K562 (cell line): ENCODE measurements around the gene UBASH3A. TPM values are rescaled to one million over a fixed set of nuclear protein-coding genes. Genes with fewer than 3 reads are reported as not detected.

Source experiments
- ATAC-seq: fragments of 200-7000 bp; cut with Tn5 transposase; 3 replicates; pipeline ENCODE4 v1.9.1; 2020; ENCODE audit warnings: moderate library complexity
- BruUV-seq: library from RNA; stranded (reverse); fragments of 400-500 nt; replicated peaks from 2 replicates; lab custom pipeline; 2021; lab: Mats Ljungman, UMichigan
- CTCF ChIA-PET: fragments of 300-600 bp; formaldehyde crosslinking; extraction: SDS; loops from one replicate; lab custom pipeline; 2021; ENCODE audit warnings: low intra/inter-chr PET ratio; lab: Yijun Ruan, JAX
- POLR2A ChIA-PET: fragments of 300-600, 350-650 bp; sonication (Branson Sonifier 250); formaldehyde crosslinking; extraction: SDS; loops from one replicate; lab custom pipeline; 2021; ENCODE audit warnings: antibody characterized with exemption, inconsistent platforms; lab: Yijun Ruan, JAX
- DNase-seq, 4 experiments: peaks; one replicate each; pipeline versions ENCODE4 v3.0.0 to v3.0.0-alpha.2; 2011 to 2018; ENCODE audit warnings: low spot score in 3 of 4, mixed read lengths in 3 of 4; ENCODE audit errors: extremely low read depth in 1 of 4
- FAIRE-seq: peaks from 2 replicates; lab custom pipeline; 2011; peaks lifted over from hg19 to GRCh38; lab: Jason Lieb, UNC
- H2AFZ ChIP-seq: 2 replicates; pipeline ENCODE4 v1.6.0; 2011; ENCODE audit warnings: low read depth, low read length, control low read depth, inconsistent platforms
- H3K27ac ChIP-seq: fragments of 200-600 bp; 3 replicates; pipeline ENCODE4 v1.8.0; 2011; ENCODE audit warnings: low read depth, mild to moderate bottlenecking, control low read depth, inconsistent platforms, low read length, moderate library complexity, mixed read lengths; ENCODE audit errors: extremely low read depth
- H3K27me3 ChIP-seq, 2 experiments: fragments of 300-600 bp in 1 of 2; 2 replicates in 1 of 2; 3 replicates in 1 of 2; pipeline versions ENCODE4 v1.6.0 to v1.8.0; 2011; ENCODE audit warnings: inconsistent platforms in 2 of 2, low read length in 2 of 2, mild to moderate bottlenecking in 1 of 2, mixed read lengths in 1 of 2, moderate library complexity in 1 of 2; ENCODE audit not compliant: control insufficient read depth in 2 of 2, insufficient read depth in 2 of 2
- H3K36me3 ChIP-seq: fragments of 300-600 bp; 3 replicates; pipeline ENCODE4 v1.8.0; 2011; ENCODE audit warnings: mild to moderate bottlenecking, low read length, inconsistent platforms; ENCODE audit not compliant: control insufficient read depth, insufficient read depth
- H3K4me1 ChIP-seq, 2 experiments: fragments of 200-600 bp in 1 of 2; replicated peaks in 1 of 2; 2 replicates in 1 of 2; 3 replicates in 1 of 2; pipeline versions ENCODE4 v1.5.1 to v1.8.0; 2011; ENCODE audit warnings: inconsistent platforms in 2 of 2, low read length in 2 of 2, mild to moderate bottlenecking in 1 of 2, mixed read lengths in 1 of 2, moderate library complexity in 1 of 2; ENCODE audit not compliant: control insufficient read depth in 2 of 2, insufficient read depth in 2 of 2
- H3K4me2 ChIP-seq: 2 replicates; pipeline ENCODE4 v1.6.1; 2011; ENCODE audit warnings: low read length, control low read depth, inconsistent platforms, mixed read lengths; ENCODE audit not compliant: insufficient read depth
- H3K4me3 ChIP-seq: fragments of 200-600 bp; sonication (generic), shearing (Covaris generic); 2 replicates; pipeline ENCODE4 v1.5.1; 2016; ENCODE audit warnings: control low read depth, inconsistent platforms
- H3K79me2 ChIP-seq: fragments of 200-600 bp; 3 replicates; pipeline ENCODE4 v1.8.0; 2011; ENCODE audit warnings: low read length, inconsistent platforms; ENCODE audit not compliant: control insufficient read depth, insufficient read depth
- H3K9ac ChIP-seq, 2 experiments: 2 replicates each; pipeline versions ENCODE4 v1.6.0 to v1.6.1; 2011; ENCODE audit warnings: low read depth in 2 of 2, low read length in 2 of 2, control low read depth in 1 of 2, inconsistent platforms in 1 of 2, mild to moderate bottlenecking in 1 of 2, mixed read lengths in 1 of 2; ENCODE audit not compliant: insufficient read depth in 1 of 2
- H3K9me1 ChIP-seq: one replicate; pipeline ENCODE4 v1.6.0; 2011; ENCODE audit warnings: inconsistent platforms, mild to moderate bottlenecking, low read length, moderate library complexity; ENCODE audit not compliant: control insufficient read depth, insufficient read depth
- H3K9me3 ChIP-seq: replicated peaks from 2 replicates; pipeline ENCODE4 v1.5.1; 2011; ENCODE audit warnings: low read depth, low read length, inconsistent platforms; ENCODE audit not compliant: control insufficient read depth, insufficient read depth
- H4K20me1 ChIP-seq: replicated peaks from 2 replicates; pipeline ENCODE4 v1.6.1; 2011; ENCODE audit warnings: low read length, inconsistent platforms, mixed read lengths; ENCODE audit not compliant: control insufficient read depth, insufficient read depth
- ADNP ChIP-seq: fragments of 200-800 bp; sonication (Bioruptor generic); IDR thresholded peaks from 2 replicates; pipeline ENCODE4 v1.6.1; 2016; ENCODE audit warnings: missing genetic modification characterization, missing compliant biosample characterization
- NCOR1 ChIP-seq: fragments of 450-650 bp; IDR thresholded peaks from 2 replicates; pipeline ENCODE4 v1.6.1; 2016; ENCODE audit warnings: mild to moderate bottlenecking, moderate library complexity
- SETDB1 ChIP-seq: IDR thresholded peaks from one replicate; pipeline ENCODE4 v1.6.1; 2012; ENCODE audit warnings: low read length, control low read depth, inconsistent platforms
- SIN3A ChIP-seq, 2 experiments: fragments of 150-350 bp in 1 of 2; IDR thresholded peaks; 2 replicates each; pipeline ENCODE4 v1.6.1; 2011 to 2016; ENCODE audit warnings: borderline replicate concordance in 2 of 2, low read depth in 2 of 2, low read length in 2 of 2, mild to moderate bottlenecking in 2 of 2, moderate library complexity in 2 of 2; ENCODE audit not compliant: control insufficient read depth in 1 of 2
- ZBTB40 ChIP-seq, 2 experiments: fragments of 450-650 bp in 1 of 2; sonication (generic) in 1 of 2; formaldehyde crosslinking in 1 of 2; IDR thresholded peaks; 2 replicates each; pipeline versions ENCODE4 v1.7.1 to v1.9.0; 2016 to 2022; ENCODE audit warnings: inconsistent platforms in 1 of 2, mild to moderate bottlenecking in 1 of 2, missing genetic modification reagents in 1 of 2
- WGBS: fragments of 100-300 bp; shearing (Covaris generic); methylation state at CpG from one replicate; pipeline ENCODE4 v1.1.6; 2016; ENCODE audit warnings: low coverage, mixed read lengths; ENCODE audit not compliant: insufficient coverage; ENCODE audit errors: missing lambda C conversion rate; 5-methylcytosine and 5-hydroxymethylcytosine counted together
- in situ Hi-C: fragments of 300-500 bp; cut with MboI; formaldehyde crosslinking; loops from 4 replicates; pipeline ENCODE4 v1.15.0; 2018; ENCODE audit warnings: inconsistent platforms, mixed read lengths
- intact Hi-C: fragments of 100-400 bp; cut with micrococcal nuclease; formaldehyde crosslinking; loops from 2 replicates; pipeline ENCODE4 v1.14.2; 2022
- polyA plus RNA-seq, 8 experiments: library from polyadenylated mRNA; depleted of rRNA in 4 of 8; stranded (reverse) in 5 of 8; unstranded in 3 of 8; fragments of >200 nt; fragmentation: Nextera tagmentation in 2 of 8; fragmentation: Illumina TruSeq in 1 of 8; extraction: Ambion mirVana in 2 of 8; extraction: Trizol in 1 of 8; gene quantifications; 2 replicates each; pipeline versions ENCODE4 v1.2.1 to v1.2.3, GENCODE V29; 2011 to 2014; ENCODE audit warnings: inconsistent platforms in 1 of 8, missing spikeins in 1 of 8
- total RNA-seq, 7 experiments: library from RNA; depleted of rRNA in 6 of 7; stranded (reverse); fragments of >200 nt in 6 of 7; fragmentation: Illumina TruSeq in 2 of 7; extraction: Trizol in 2 of 7; gene quantifications; 2 replicates each; pipeline versions ENCODE4 v1.2.1 to v1.2.3, GENCODE V29; 2011 to 2021; ENCODE audit warnings: low replicate concordance in 1 of 7
- TF ChIP-seq, protein P1 (sequence below): sonication (generic); formaldehyde crosslinking; IDR thresholded peaks from 2 replicates; pipeline ENCODE4 v1.8.0; 2023; ENCODE audit warnings: missing genetic modification reagents, mild to moderate bottlenecking, borderline replicate concordance

UBASH3A gene
- total and polyA plus RNA-seq, 9 of the 15 experiments (the other 6 are each of a cell fraction or from before 2014, with no cell fraction given), result 0.23 to 1.8 (median 1.1) TPM

GRCh38 chr21:42364304-42364865 is 39.3 kb upstream of the UBASH3A start:
- ATAC-seq (no peak), DNase-seq (no peak), FAIRE-seq (no peak)
- 12% methylated on average over 13 of the region's 13 CpGs for WGBS
- Histone ChIP-seq H3K4me2 (no peak overlapping the region), H3K79me2 (no peaks in the 10 kb centered on the region), H3K36me3 (no peaks in the 10 kb centered on the region), H3K9me1 (no peaks in the 10 kb centered on the region), H2AFZ (no peak overlapping the region), H4K20me1 (0 out of 2 replicates have a peak, but pooled peaks cover 5% of the 10 kb centered on the region), H3K9ac (no peak overlapping the region), H3K4me1 (peaks cover 3 to 7% of the 10 kb centered on the region in 2 experiments; a peak in 2 of 5 replicates), H3K27ac (no peak overlapping the region), H3K27me3 (peaks cover 25 to 61% of the 10 kb centered on the region in 2 experiments), H3K4me3 (no peak overlapping the region), H3K9me3 (no peaks in the 10 kb centered on the region)
- ChIA-PET CTCF (no interaction called here), POLR2A (no interaction called here)
- no TSS peak for BruUV-seq
- in situ Hi-C loops, result no loop called here
- intact Hi-C loops, result loop anchor here (10.0 kb wide), 1 partner anchor 170 kb away; no protein-coding TSS in a partner anchor
- no peak for TF ChIP-seq NCOR1
- no peak for TF ChIP-seq ZBTB40 (IDR thresholded peaks at IDR 0.05)
- no peak for TF ChIP-seq ZBTB40 (CRISPR knock-in tag; IDR thresholded peaks at IDR 0.05)
- TF ChIP-seq SETDB1, result no peak
- no peak for TF ChIP-seq SIN3A (IDR thresholded peaks at IDR 0.05; ENCODE audit: borderline replicate concordance in 2 of 2, control insufficient read depth in 1 of 2, low read depth in 2 of 2, low read length in 2 of 2)
- TF ChIP-seq, protein P1, sequence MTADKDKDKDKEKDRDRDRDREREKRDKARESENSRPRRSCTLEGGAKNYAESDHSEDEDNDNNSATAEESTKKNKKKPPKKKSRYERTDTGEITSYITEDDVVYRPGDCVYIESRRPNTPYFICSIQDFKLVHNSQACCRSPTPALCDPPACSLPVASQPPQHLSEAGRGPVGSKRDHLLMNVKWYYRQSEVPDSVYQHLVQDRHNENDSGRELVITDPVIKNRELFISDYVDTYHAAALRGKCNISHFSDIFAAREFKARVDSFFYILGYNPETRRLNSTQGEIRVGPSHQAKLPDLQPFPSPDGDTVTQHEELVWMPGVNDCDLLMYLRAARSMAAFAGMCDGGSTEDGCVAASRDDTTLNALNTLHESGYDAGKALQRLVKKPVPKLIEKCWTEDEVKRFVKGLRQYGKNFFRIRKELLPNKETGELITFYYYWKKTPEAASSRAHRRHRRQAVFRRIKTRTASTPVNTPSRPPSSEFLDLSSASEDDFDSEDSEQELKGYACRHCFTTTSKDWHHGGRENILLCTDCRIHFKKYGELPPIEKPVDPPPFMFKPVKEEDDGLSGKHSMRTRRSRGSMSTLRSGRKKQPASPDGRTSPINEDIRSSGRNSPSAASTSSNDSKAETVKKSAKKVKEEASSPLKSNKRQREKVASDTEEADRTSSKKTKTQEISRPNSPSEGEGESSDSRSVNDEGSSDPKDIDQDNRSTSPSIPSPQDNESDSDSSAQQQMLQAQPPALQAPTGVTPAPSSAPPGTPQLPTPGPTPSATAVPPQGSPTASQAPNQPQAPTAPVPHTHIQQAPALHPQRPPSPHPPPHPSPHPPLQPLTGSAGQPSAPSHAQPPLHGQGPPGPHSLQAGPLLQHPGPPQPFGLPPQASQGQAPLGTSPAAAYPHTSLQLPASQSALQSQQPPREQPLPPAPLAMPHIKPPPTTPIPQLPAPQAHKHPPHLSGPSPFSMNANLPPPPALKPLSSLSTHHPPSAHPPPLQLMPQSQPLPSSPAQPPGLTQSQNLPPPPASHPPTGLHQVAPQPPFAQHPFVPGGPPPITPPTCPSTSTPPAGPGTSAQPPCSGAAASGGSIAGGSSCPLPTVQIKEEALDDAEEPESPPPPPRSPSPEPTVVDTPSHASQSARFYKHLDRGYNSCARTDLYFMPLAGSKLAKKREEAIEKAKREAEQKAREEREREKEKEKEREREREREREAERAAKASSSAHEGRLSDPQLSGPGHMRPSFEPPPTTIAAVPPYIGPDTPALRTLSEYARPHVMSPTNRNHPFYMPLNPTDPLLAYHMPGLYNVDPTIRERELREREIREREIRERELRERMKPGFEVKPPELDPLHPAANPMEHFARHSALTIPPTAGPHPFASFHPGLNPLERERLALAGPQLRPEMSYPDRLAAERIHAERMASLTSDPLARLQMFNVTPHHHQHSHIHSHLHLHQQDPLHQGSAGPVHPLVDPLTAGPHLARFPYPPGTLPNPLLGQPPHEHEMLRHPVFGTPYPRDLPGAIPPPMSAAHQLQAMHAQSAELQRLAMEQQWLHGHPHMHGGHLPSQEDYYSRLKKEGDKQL (CRISPR knock-in tag), result no peak
- TF ChIP-seq ADNP (tag), result no peak
